H1 (cell line): ENCODE results near the gene ACBD5. TPM values are rescaled to one million over a fixed set of nuclear protein-coding genes. Genes with fewer than 3 reads are reported as not detected.

ENCODE experiments used
- CTCF ChIA-PET: fragments of 300-600 bp; sonication (Branson Sonifier 250); formaldehyde crosslinking; loops from one replicate; lab custom pipeline; 2021; ENCODE audit not compliant: partially characterized antibody; lab: Charles Lee
- POLR2A ChIA-PET: fragments of 300-600 bp; sonication (Branson Sonifier 250); formaldehyde crosslinking; loops from one replicate; lab custom pipeline; 2021; ENCODE audit warnings: inconsistent platforms; ENCODE audit not compliant: partially characterized antibody; lab: Charles Lee
- DNase-seq, 2 experiments: peaks; one replicate each; pipeline versions ENCODE4 v3.0.0 to v3.0.0-alpha.2; 2010 to 2022; ENCODE audit warnings: low spot score in 2 of 2, low read depth in 1 of 2, mixed read lengths in 1 of 2
- FAIRE-seq: peaks from 2 replicates; lab custom pipeline; 2011; peaks lifted over from hg19 to GRCh38; lab: Jason Lieb, UNC
- H2AFZ ChIP-seq: 2 replicates; pipeline ENCODE4 v1.8.1; 2012; ENCODE audit warnings: low read length, inconsistent platforms
- H2AK5ac ChIP-seq: 2 replicates; pipeline ENCODE4 v1.6.1; 2013; ENCODE audit warnings: low read depth, low read length
- H2BK120ac ChIP-seq: replicated peaks from 2 replicates; pipeline ENCODE3; 2013; ENCODE audit warnings: low read depth, low read length, inconsistent platforms
- H2BK12ac ChIP-seq: 2 replicates; pipeline ENCODE4 v1.6.1; 2013; ENCODE audit warnings: low read depth, low read length
- H2BK15ac ChIP-seq: 2 replicates; pipeline ENCODE4 v1.6.1; 2013; ENCODE audit warnings: low read length
- H2BK20ac ChIP-seq: 2 replicates; pipeline ENCODE4 v1.6.1; 2013; ENCODE audit warnings: low read length
- H2BK5ac ChIP-seq: 2 replicates; pipeline ENCODE4 v1.6.1; 2013; ENCODE audit warnings: low read depth, low read length
- H3K14ac ChIP-seq: 2 replicates; pipeline ENCODE4 v1.6.1; 2013; ENCODE audit warnings: inconsistent platforms; ENCODE audit not compliant: insufficient read length
- H3K18ac ChIP-seq: 2 replicates; pipeline ENCODE4 v1.6.1; 2013; ENCODE audit warnings: low read length; ENCODE audit errors: extremely low read depth
- H3K23ac ChIP-seq: 2 replicates; pipeline ENCODE4 v1.6.1; 2013; ENCODE audit warnings: inconsistent platforms; ENCODE audit not compliant: insufficient read length
- H3K23me2 ChIP-seq: 2 replicates; pipeline ENCODE4 v1.6.1; 2013; ENCODE audit warnings: low read depth, low read length
- H3K27ac ChIP-seq: 2 replicates; pipeline ENCODE4 v1.6.1; 2011; ENCODE audit warnings: low read depth, low read length, inconsistent platforms
- H3K27me3 ChIP-seq, 4 experiments: replicated peaks in 1 of 4; 1 replicate in 1 of 4; 2 replicates in 3 of 4; pipeline versions ENCODE4 v1.6.1 to v1.8.1; 2011 to 2013; ENCODE audit warnings: low read length in 3 of 4, mild to moderate bottlenecking in 3 of 4, inconsistent platforms in 2 of 4, mixed read lengths in 2 of 4, moderate library complexity in 1 of 4; ENCODE audit not compliant: control insufficient read depth in 3 of 4, insufficient read depth in 3 of 4; ENCODE audit errors: extremely low read depth in 1 of 4
- H3K36me3 ChIP-seq, 4 experiments: 2 replicates each; pipeline versions ENCODE4 v1.6.1 to v1.8.1; 2011 to 2013; ENCODE audit warnings: mild to moderate bottlenecking in 4 of 4, low read length in 3 of 4, moderate library complexity in 2 of 4, control low read depth in 1 of 4, inconsistent platforms in 1 of 4; ENCODE audit not compliant: insufficient read depth in 4 of 4, control insufficient read depth in 2 of 4
- H3K4ac ChIP-seq: replicated peaks from 2 replicates; pipeline ENCODE3; 2013; ENCODE audit warnings: low read length, low read depth, mixed read lengths, inconsistent platforms; ENCODE audit not compliant: insufficient read length
- H3K4me1 ChIP-seq, 4 experiments: replicated peaks in 1 of 4; 1 replicate in 1 of 4; 2 replicates in 3 of 4; pipeline versions ENCODE4 v1.6.1 to v1.8.1; 2011 to 2013; ENCODE audit warnings: low read length in 3 of 4, inconsistent platforms in 2 of 4, mixed read lengths in 1 of 4; ENCODE audit not compliant: insufficient read depth in 4 of 4, control insufficient read depth in 3 of 4
- H3K4me2 ChIP-seq, 2 experiments: 2 replicates each; pipeline versions ENCODE4 v1.6.1 to v1.8.1; 2011 to 2013; ENCODE audit warnings: low read depth in 2 of 2, low read length in 2 of 2, control low read depth in 1 of 2, inconsistent platforms in 1 of 2, mild to moderate bottlenecking in 1 of 2; ENCODE audit not compliant: insufficient read depth in 1 of 2
- H3K4me3 ChIP-seq, 4 experiments: fragments of 200-600, 300-600 bp in 1 of 4; sonication (generic), shearing (Covaris generic), sonication (Bioruptor Twin) in 1 of 4; 2 replicates each; pipeline versions ENCODE4 v1.5.1 to v1.8.1; 2011 to 2016; ENCODE audit warnings: low read length in 4 of 4, low read depth in 3 of 4, control low read depth in 2 of 4, inconsistent platforms in 2 of 4, mild to moderate bottlenecking in 2 of 4, mixed read lengths in 1 of 4, moderate library complexity in 1 of 4; ENCODE audit not compliant: insufficient read depth in 2 of 4; ENCODE audit errors: extremely low read depth in 1 of 4
- H3K56ac ChIP-seq: replicated peaks from 2 replicates; pipeline ENCODE3; 2013; ENCODE audit warnings: low read depth, mild to moderate bottlenecking, mixed read lengths, low read length, inconsistent platforms; ENCODE audit not compliant: insufficient read length
- H3K79me1 ChIP-seq: 2 replicates; pipeline ENCODE4 v1.6.1; 2013; ENCODE audit warnings: low read depth, low read length, control low read depth
- H3K79me2 ChIP-seq, 2 experiments: 2 replicates each; pipeline versions ENCODE4 v1.6.1 to v1.8.1; 2012 to 2013; ENCODE audit warnings: low read length in 2 of 2, mild to moderate bottlenecking in 2 of 2, inconsistent platforms in 1 of 2; ENCODE audit not compliant: insufficient read depth in 2 of 2, control insufficient read depth in 1 of 2
- H3K9ac ChIP-seq, 4 experiments: replicated peaks in 1 of 4; 1 replicate in 1 of 4; 2 replicates in 3 of 4; pipeline versions ENCODE4 v1.6.1 to v1.8.1; 2011 to 2013; ENCODE audit warnings: low read depth in 3 of 4, low read length in 3 of 4, control low read depth in 2 of 4, mild to moderate bottlenecking in 2 of 4, moderate library complexity in 2 of 4, inconsistent platforms in 1 of 4; ENCODE audit errors: extremely low read depth in 1 of 4
- H3K9me3 ChIP-seq, 2 experiments: 2 replicates each; pipeline versions ENCODE4 v1.6.1 to v1.8.1; 2012 to 2013; ENCODE audit warnings: mild to moderate bottlenecking in 2 of 2, moderate library complexity in 2 of 2, control low read depth in 1 of 2, inconsistent platforms in 1 of 2, low read depth in 1 of 2, low read length in 1 of 2, mixed read lengths in 1 of 2; ENCODE audit not compliant: insufficient read depth in 2 of 2
- H4K20me1 ChIP-seq, 2 experiments: replicated peaks in 1 of 2; 2 replicates each; pipeline versions ENCODE3 to v1.8.1; 2011 to 2013; ENCODE audit warnings: inconsistent platforms in 2 of 2, low read length in 2 of 2, mild to moderate bottlenecking in 1 of 2; ENCODE audit not compliant: insufficient read depth in 2 of 2, control insufficient read depth in 1 of 2
- H4K5ac ChIP-seq: 2 replicates; pipeline ENCODE4 v1.6.1; 2013; ENCODE audit warnings: low read length, low read depth, mixed read lengths, inconsistent platforms; ENCODE audit not compliant: insufficient read length
- H4K8ac ChIP-seq: 2 replicates; pipeline ENCODE4 v1.8.0; 2013; ENCODE audit warnings: mild to moderate bottlenecking, moderate library complexity, low read length, inconsistent platforms; ENCODE audit not compliant: insufficient read depth; ENCODE audit errors: extremely low read depth
- H4K91ac ChIP-seq: replicated peaks from 2 replicates; pipeline ENCODE3; 2013; ENCODE audit warnings: low read length, mixed read lengths, inconsistent platforms; ENCODE audit not compliant: insufficient read length
- CEBPB ChIP-seq: IDR thresholded peaks from 2 replicates; pipeline ENCODE4 v1.6.1; 2012; ENCODE audit warnings: low read depth, low read length
- CHD2 ChIP-seq: IDR thresholded peaks from 2 replicates; pipeline ENCODE4 v1.6.1; 2012; ENCODE audit warnings: low read length, improper control_type of control experiment
- EZH2 ChIP-seq: fragments of 200-600 bp; sonication (generic); IDR thresholded peaks from 2 replicates; pipeline ENCODE4 v1.7.1; 2012; ENCODE audit warnings: low read depth, mild to moderate bottlenecking, moderate library complexity, low read length, inconsistent platforms; ENCODE audit not compliant: severe bottlenecking
- JUND ChIP-seq: IDR thresholded peaks from 2 replicates; pipeline ENCODE4 v1.6.1; 2011; ENCODE audit warnings: mild to moderate bottlenecking, improper control_type of control experiment, low read length
- RFX5 ChIP-seq: IDR thresholded peaks from 2 replicates; pipeline ENCODE4 v1.6.1; 2011; ENCODE audit warnings: low read depth, low read length, improper control_type of control experiment, borderline replicate concordance
- RXRA ChIP-seq: IDR thresholded peaks from 2 replicates; pipeline ENCODE4 v1.6.1; 2011; ENCODE audit warnings: low read depth, mild to moderate bottlenecking, low read length, moderate library complexity; ENCODE audit not compliant: insufficient read depth
- TAF7 ChIP-seq: optimal IDR thresholded peaks from 2 replicates; pipeline ENCODE3; 2011; ENCODE audit warnings: low read depth, mild to moderate bottlenecking, inconsistent platforms, low read length, moderate library complexity, borderline replicate concordance
- WGBS, 2 experiments: shearing (Covaris generic) in 1 of 2; methylation state at CpG; one replicate each; pipeline versions ENCODE4 v1.1.6 to v1.1.7; 2013 to 2015; ENCODE audit warnings: low lambda C conversion rate in 2 of 2, mixed read lengths in 2 of 2, inconsistent platforms in 1 of 2, low coverage in 1 of 2, missing lambda C conversion rate in 1 of 2; ENCODE audit not compliant: insufficient replicate concordance in 2 of 2, insufficient coverage in 1 of 2, insufficient read length in 1 of 2; ENCODE audit errors: extremely low coverage in 1 of 2, missing lambda C conversion rate in 1 of 2; 5-methylcytosine and 5-hydroxymethylcytosine counted together
- polyA plus RNA-seq, 7 experiments: library from polyadenylated mRNA; depleted of rRNA in 3 of 7; stranded (reverse) in 5 of 7; unstranded in 2 of 7; fragments of >200 nt in 5 of 7; fragments of 200-250 nt in 2 of 7; gene quantifications; 1 replicate in 5 of 7; 2 replicates in 1 of 7; 4 replicates in 1 of 7; pipeline versions ENCODE4 v1.2.1 to v1.2.3, GENCODE V29; 2011 to 2013; ENCODE audit warnings: missing spikeins in 2 of 7, mixed read lengths in 2 of 7
- total RNA-seq: library from RNA; stranded (reverse); fragmentation: NEBNext Ultra II Directional; extraction: Animal tissue kit (Norgen Biotek cat#: 25700); gene quantifications from 2 replicates; pipeline ENCODE4 v1.2.1, GENCODE V29; 2021

ACBD5 gene
- total and polyA plus RNA-seq, 2 of the 8 experiments (the other 6 are each of a cell fraction or from before 2014, with no cell fraction given): 4.6 to 15.9 TPM

- Histone ChIP-seq H3K23ac (no peak overlapping the region), H2BK5ac (no peak overlapping the region), H3K4me1 (no peaks in the 10 kb centered on the region), H3K23me2 (no peaks in the 10 kb centered on the region), H3K27ac (no peak overlapping the region), H3K18ac (no peak overlapping the region), H3K56ac (no peak overlapping the region), H3K79me1 (no peaks in the 10 kb centered on the region), H2BK120ac (no peak overlapping the region), H2BK12ac (no peak overlapping the region), H3K4me3 (no peak overlapping the region), H3K14ac (no peak overlapping the region)
- FAIRE-seq (no peak), DNase-seq (no peak)
- CTCF ChIA-PET: interaction anchor here (1.8 kb wide), 1 partner anchor 20 kb away, joined by 4 read pairs; no protein-coding TSS in a partner anchor
- TF ChIP-seq CHD2 (no peak), JUND (no peak), EZH2 (no peak), CEBPB (no peak), RFX5 (no peak), TAF7 (no peak), RXRA (no peak)
- TF ChIP-seq, all 59 proteins: peak for 0
- Histone ChIP-seq H3K9me3 (no peaks in the 10 kb centered on the region), H3K36me3 (peaks cover 0 to 14% (median 5%) of the 10 kb centered on the region in 4 experiments; a peak in 3 of 8 replicates), H4K91ac (no peak overlapping the region), H4K8ac (no peak overlapping the region), H2BK15ac (no peak overlapping the region), H2AFZ (no peak overlapping the region), H3K79me2 (no peaks in the 10 kb centered on the region), H2BK20ac (no peak overlapping the region), H2AK5ac (no peak overlapping the region), H4K20me1 (no peaks in the 10 kb centered on the region), H3K4ac (no peak overlapping the region), H3K27me3 (no peaks in the 10 kb centered on the region), H3K4me2 (no peak overlapping the region), H3K9ac (no peak overlapping the region; a peak in 1 of 7 replicates), H4K5ac (no peak overlapping the region)
- 86% methylated on average over 5 of the region's 5 CpGs; no CpG with 5 or more reads in 1 of the 2 experiments for WGBS, 2 experiments
- POLR2A ChIA-PET: no interaction called here
Measured at GRCh38 chr10:27203806-27204205, 36.8 kb downstream of the ACBD5 start.
